Vagina (tissue), 2 donors: ENCODE results near the gene TMEM9. TPM values are rescaled to one million over a fixed set of nuclear protein-coding genes. Genes with fewer than 3 reads are reported as not detected.

ENCODE experiments used
- DNase-seq, 2 donors: peaks; one replicate each; pipeline ENCODE4 v3.0.0-alpha.2; 2017; ENCODE audit errors: extremely low spot score in 2 of 2
- H3K27ac ChIP-seq: fragments of 200-600 bp; sonication (generic); one replicate; pipeline ENCODE4 v1.5.1; 2019
- H3K27me3 ChIP-seq: fragments of 200-600 bp; sonication (generic); one replicate; pipeline ENCODE4 v1.5.1; 2019
- H3K36me3 ChIP-seq, 2 donors: fragments of 200-600 bp; sonication (generic); one replicate each; pipeline ENCODE4 v1.5.1; 2017 to 2019
- H3K4me1 ChIP-seq: fragments of 200-600 bp; sonication (generic); one replicate; pipeline ENCODE4 v1.5.1; 2019
- H3K4me3 ChIP-seq, 2 donors: fragments of 200-600 bp; sonication (generic); 1 replicate in 1 of 2; 2 replicates in 1 of 2; pipeline ENCODE4 v1.5.1; 2016 to 2019
- H3K9me3 ChIP-seq: fragments of 200-600 bp; sonication (generic); one replicate; pipeline ENCODE4 v1.5.1; 2019
- CTCF ChIP-seq, 3 experiments: fragments of 450-650 bp in 2 of 3; fragments of 200-600 bp in 1 of 3; sonication (generic) in 1 of 3; IDR thresholded peaks; one replicate each; pipeline ENCODE4 v1.5.1; 2017 to 2019; ENCODE audit warnings: antibody characterized with exemption in 3 of 3, mild to moderate bottlenecking in 2 of 3, moderate library complexity in 2 of 3
- POLR2A ChIP-seq, 2 donors: fragments of 450-650 bp; IDR thresholded peaks; one replicate each; pipeline ENCODE4 v1.6.1; 2017; ENCODE audit warnings: antibody characterized with exemption in 2 of 2, mild to moderate bottlenecking in 2 of 2, moderate library complexity in 2 of 2
- POLR2AphosphoS5 ChIP-seq, 2 donors: sonication (generic); formaldehyde crosslinking; IDR thresholded peaks; one replicate each; pipeline ENCODE4 v1.9.0; 2017; ENCODE audit warnings: antibody characterized with exemption in 2 of 2, mild to moderate bottlenecking in 2 of 2, low read depth in 1 of 2; ENCODE audit not compliant: insufficient read depth in 1 of 2
- intact Hi-C: fragments of 100-400 bp; cut with DNase I; formaldehyde crosslinking; loops from one replicate; pipeline ENCODE4 v1.15.1; 2023
- total RNA-seq: library from RNA; depleted of rRNA; stranded (reverse); fragments of >200 nt; gene quantifications from one replicate; pipeline ENCODE4 v1.2.3, GENCODE V29; 2016

TMEM9 gene
- total RNA-seq, 1 donor from 2014 or later, result 58.7 TPM

GRCh38 chr1:201140941-201141260, 13.4 kb downstream of the TMEM9 start:
- peaks cover 34% of the 10 kb centered on the region for H3K4me1 ChIP-seq
- no peaks in the 10 kb centered on the region for H3K27me3 ChIP-seq
- H3K27ac ChIP-seq, result no peak overlapping the region
- no peaks in the 10 kb centered on the region for H3K9me3 ChIP-seq
- peaks cover 0 to 57% of the 10 kb centered on the region in 2 donors for H3K36me3 ChIP-seq
- TF ChIP-seq CTCF (IDR thresholded peaks at IDR 0.05) (no peak), POLR2A (IDR thresholded peaks at IDR 0.05) (no peak), POLR2AphosphoS5 (IDR thresholded peaks at IDR 0.05; ENCODE audit: insufficient read depth in 1 of 2, low read depth in 1 of 2) (no peak)
- no peak for DNase-seq
- intact Hi-C loops, result no loop called here
- H3K4me3 ChIP-seq, result no peak overlapping the region

GRCh38 chr1:201140235-201140940, 13.9 kb downstream of the TMEM9 start:
- no peak for DNase-seq
- no peak overlapping the region for H3K27ac ChIP-seq
- no peaks in the 10 kb centered on the region for H3K9me3 ChIP-seq
- H3K4me3 ChIP-seq, result no peak overlapping the region
- peaks cover 34% of the 10 kb centered on the region for H3K4me1 ChIP-seq
- no peaks in the 10 kb centered on the region for H3K27me3 ChIP-seq
- peaks cover 0 to 57% of the 10 kb centered on the region in 2 donors for H3K36me3 ChIP-seq
- intact Hi-C loops, result no loop called here
- TF ChIP-seq POLR2A (IDR thresholded peaks at IDR 0.05) (no peak), POLR2AphosphoS5 (IDR thresholded peaks at IDR 0.05; ENCODE audit: insufficient read depth in 1 of 2, low read depth in 1 of 2) (no peak)

- DNase-seq, result no peak
- TF ChIP-seq POLR2A (IDR thresholded peaks at IDR 0.05) (no peak), CTCF (IDR thresholded peaks at IDR 0.05) (no peak), POLR2AphosphoS5 (IDR thresholded peaks at IDR 0.05; ENCODE audit: insufficient read depth in 1 of 2, low read depth in 1 of 2) (no peak)
- H3K27ac ChIP-seq, result no peak overlapping the region
- peaks cover 34% of the 10 kb centered on the region for H3K4me1 ChIP-seq
- H3K27me3 ChIP-seq, result no peaks in the 10 kb centered on the region
- no peaks in the 10 kb centered on the region for H3K9me3 ChIP-seq
- intact Hi-C loops, result no loop called here
- peaks cover 0 to 57% of the 10 kb centered on the region in 2 donors for H3K36me3 ChIP-seq
- H3K4me3 ChIP-seq, result no peak overlapping the region
Measured at GRCh38 chr1:201139756-201140155, 14.5 kb downstream of the TMEM9 start.

- Histone ChIP-seq H3K9me3 (no peaks in the 10 kb centered on the region), H3K27ac (no peak overlapping the region), H3K36me3 (peaks cover 0 to 57% of the 10 kb centered on the region in 2 donors), H3K4me1 (peaks cover 34% of the 10 kb centered on the region), H3K27me3 (no peaks in the 10 kb centered on the region), H3K4me3 (no peak overlapping the region)
- TF ChIP-seq CTCF (IDR thresholded peaks at IDR 0.05), result no peak
- TF ChIP-seq POLR2AphosphoS5 (IDR thresholded peaks at IDR 0.05; ENCODE audit: insufficient read depth in 1 of 2, low read depth in 1 of 2), result no peak
- TF ChIP-seq POLR2A (IDR thresholded peaks at IDR 0.05), result no peak
- intact Hi-C loops, result no loop called here
- no peak for DNase-seq
Measured at GRCh38 chr1:201139306-201139705, 15.0 kb downstream of the TMEM9 start.

GRCh38 chr1:201138311-201138840, 15.9 kb downstream of the TMEM9 start:
- peak overlapping the region; percentile 71 for H3K27ac ChIP-seq
- H3K4me1 ChIP-seq, result peaks cover 34% of the 10 kb centered on the region

More at GRCh38 chr1:201138311-201138840, 15.9 kb downstream of the TMEM9 start:
- H3K4me3 ChIP-seq, result no peak overlapping the region
- DNase-seq, result no peak
- no peaks in the 10 kb centered on the region for H3K27me3 ChIP-seq
- TF ChIP-seq POLR2A (IDR thresholded peaks at IDR 0.05) (no peak), POLR2AphosphoS5 (IDR thresholded peaks at IDR 0.05; ENCODE audit: insufficient read depth in 1 of 2, low read depth in 1 of 2) (no peak), CTCF (IDR thresholded peaks at IDR 0.05) (no peak)
- intact Hi-C loops, result no loop called here
- peaks cover 0 to 50% of the 10 kb centered on the region in 2 donors for H3K36me3 ChIP-seq
- H3K9me3 ChIP-seq, result no peaks in the 10 kb centered on the region
